Measurements from ENCODE around the gene ROR2. TPM values are rescaled to one million over a fixed set of nuclear protein-coding genes. Genes with fewer than 3 reads are reported as not detected.
A peak's percentile ranks its signal among the peaks of the same experiment; 100 is the strongest.

The ROR2 gene
- total and polyA plus RNA-seq, 2 experiments from 2014 or later: 8.1 to 18.8 TPM

- Histone ChIP-seq H3K9me2 (ENCODE audit: insufficient read depth) (0 out of 2 replicates have a peak, but pooled peaks cover 3% of the 10 kb centered on the region), H3K4me1 (ENCODE audit: insufficient read depth) (peaks cover 21% of the 10 kb centered on the region), H3K27me3 (ENCODE audit: insufficient read depth) (peaks cover 13% of the 10 kb centered on the region; the same call in 1 of the 2 replicates), H4K20me1 (replicated peaks; ENCODE audit: insufficient read depth) (peaks cover 16% of the 10 kb centered on the region), H3K79me2 (replicated peaks; ENCODE audit: insufficient read depth) (peaks cover 21% of the 10 kb centered on the region), H3K36me3 (ENCODE audit: insufficient read depth) (no peaks in the 10 kb centered on the region), H3K27ac (ENCODE audit: low read depth) (no peak overlapping the region), H3F3A (replicated peaks; ENCODE audit: low read depth) (no peaks in the 10 kb centered on the region), H2AFZ (no peak overlapping the region), H3K4me2 (no peak overlapping the region), H3K4me3 (no peak overlapping the region)
- ATAC-seq (peak; percentile 14; the same call in 1 of the 3 replicates), DNase-seq (ENCODE audit: low spot score) (no peak)
- H3K27ac Mint-ChIP-seq: no peak overlapping the region
- no peak for TF ChIP-seq EZH2phosphoT487 (IDR thresholded peaks at IDR 0.05; ENCODE audit: unreplicated experiment)
- H3K4me3 Mint-ChIP-seq: no peak overlapping the region
- peaks cover 14% of the 10 kb centered on the region for H3K9me3 Mint-ChIP-seq
- peaks cover 15% of the 10 kb centered on the region for H3K27me3 Mint-ChIP-seq (ENCODE audit: insufficient read depth, low read depth, poor library complexity)
- peaks cover 35% of the 10 kb centered on the region for H3K4me1 Mint-ChIP-seq
- peaks cover 14% of the 10 kb centered on the region for H3K36me3 Mint-ChIP-seq (ENCODE audit: low read depth)
These were observed 25.9 kb downstream of the ROR2 start for GRCh38 chr9:91924090-91924489.

DNA sequence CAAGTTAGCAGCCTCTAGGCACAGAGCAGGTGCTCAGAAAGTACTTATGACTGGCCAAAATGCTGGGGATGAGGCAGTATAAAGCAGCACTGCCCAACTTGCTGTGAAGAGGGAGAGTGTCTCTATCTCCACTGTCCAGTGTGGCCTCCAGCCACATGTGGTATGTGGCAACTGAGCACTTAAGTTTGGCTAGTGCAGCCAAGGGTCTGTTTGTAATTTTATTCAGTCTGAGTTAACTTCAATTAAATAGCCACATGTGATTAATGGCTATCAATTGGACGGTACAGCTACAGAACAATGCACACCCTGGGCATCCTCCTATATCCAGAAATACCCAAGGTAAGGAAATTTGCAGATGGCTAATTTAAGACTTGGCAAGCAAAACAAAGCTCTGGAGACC lies 26.9 kb downstream of the ROR2 start:
- Histone ChIP-seq H3K79me2 (replicated peaks; ENCODE audit: insufficient read depth) (peaks cover 12% of the 10 kb centered on the region), H3K9me2 (ENCODE audit: insufficient read depth) (0 out of 2 replicates have a peak, but pooled peaks cover 3% of the 10 kb centered on the region), H3K36me3 (ENCODE audit: insufficient read depth) (no peaks in the 10 kb centered on the region), H3K4me1 (ENCODE audit: insufficient read depth) (peaks cover 18% of the 10 kb centered on the region), H3K27ac (ENCODE audit: low read depth) (no peak overlapping the region), H3F3A (replicated peaks; ENCODE audit: low read depth) (no peaks in the 10 kb centered on the region), H3K4me2 (no peak overlapping the region), H4K20me1 (replicated peaks; ENCODE audit: insufficient read depth) (peaks cover 19% of the 10 kb centered on the region), H3K27me3 (ENCODE audit: insufficient read depth) (peaks cover 13% of the 10 kb centered on the region; the same call in 1 of the 2 replicates), H3K4me3 (no peak overlapping the region), H2AFZ (no peak overlapping the region)
- Mint-ChIP-seq H3K9me3 (peaks cover 4% of the 10 kb centered on the region), H3K4me3 (no peak overlapping the region), H3K4me1 (peaks cover 38% of the 10 kb centered on the region), H3K27ac (no peak overlapping the region), H3K36me3 (ENCODE audit: low read depth) (peaks cover 4% of the 10 kb centered on the region; the same call in 2 of the 3 replicates), H3K27me3 (ENCODE audit: insufficient read depth, low read depth, poor library complexity) (peaks cover 9% of the 10 kb centered on the region)
- DNase-seq (ENCODE audit: low spot score) (no peak), ATAC-seq (no peak)
- TF ChIP-seq ZNF462 (CRISPR knock-in tag; IDR thresholded peaks at IDR 0.05): no peak
- TF ChIP-seq NANOG (IDR thresholded peaks at IDR 0.05; ENCODE audit: borderline replicate concordance): no peak
- TF ChIP-seq JUNB (IDR thresholded peaks at IDR 0.05; ENCODE audit: unreplicated experiment): no peak
- no peak for TF ChIP-seq REST (IDR thresholded peaks at IDR 0.05; ENCODE audit: unreplicated experiment)
- no peak for TF ChIP-seq ZNF114 (CRISPR knock-in tag; IDR thresholded peaks at IDR 0.05)
- TF ChIP-seq, protein P1, sequence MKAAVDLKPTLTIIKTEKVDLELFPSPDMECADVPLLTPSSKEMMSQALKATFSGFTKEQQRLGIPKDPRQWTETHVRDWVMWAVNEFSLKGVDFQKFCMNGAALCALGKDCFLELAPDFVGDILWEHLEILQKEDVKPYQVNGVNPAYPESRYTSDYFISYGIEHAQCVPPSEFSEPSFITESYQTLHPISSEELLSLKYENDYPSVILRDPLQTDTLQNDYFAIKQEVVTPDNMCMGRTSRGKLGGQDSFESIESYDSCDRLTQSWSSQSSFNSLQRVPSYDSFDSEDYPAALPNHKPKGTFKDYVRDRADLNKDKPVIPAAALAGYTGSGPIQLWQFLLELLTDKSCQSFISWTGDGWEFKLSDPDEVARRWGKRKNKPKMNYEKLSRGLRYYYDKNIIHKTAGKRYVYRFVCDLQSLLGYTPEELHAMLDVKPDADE (IDR thresholded peaks at IDR 0.05): no peak
- TF ChIP-seq POLR2AphosphoS5 (IDR thresholded peaks at IDR 0.05; ENCODE audit: low read depth): no peak
- TF ChIP-seq CREB1 (CRISPR knock-in tag; IDR thresholded peaks at IDR 0.05; ENCODE audit: low read depth): no peak
- TF ChIP-seq CTCF (conservative IDR thresholded peaks at IDR 0.05; ENCODE audit: low read depth in 2 of 2): no peak

Measured in GM23338 (cell line).